Measurements from ENCODE around the gene KCNIP4.

- TF ChIP-seq CTCF (IDR thresholded peaks at IDR 0.05) (no peak), POLR2A (IDR thresholded peaks at IDR 0.05) (no peak), POLR2AphosphoS5 (IDR thresholded peaks at IDR 0.05) (no peak), EP300 (IDR thresholded peaks at IDR 0.05; ENCODE audit: low read depth) (no peak)
Observed at GRCh38 chr4:20890761-20891160, 1057.8 kb downstream of the KCNIP4 start.

All from transverse colon (tissue), 4 donors.